Measurements from ENCODE around the gene PPY.

PPY gene

GRCh38 chr17:43942051-43942685, at the start of gene PPY:
Gene PPY, minus strand, starts transcription at chr17:43942476. Its CDS starts 822 bp downstream, at chr17:43941654.
- DNase-seq (ENCODE audit: low read depth in 1 of 2, low spot score in 1 of 2) = no peak
- TF ChIP-seq JUND (IDR thresholded peaks at IDR 0.05; ENCODE audit: low read depth) = no peak
- in situ Hi-C loops (cut with HindIII; ENCODE audit: low pct_unique_long_range_greater_than_20kb, low sequenced_read_pairs) = no loop called here

GRCh38 chr17:43988301-43988700, 46.0 kb upstream of the PPY start:
- no peak for DNase-seq (ENCODE audit: low read depth in 1 of 2, low spot score in 1 of 2)
- no peak for TF ChIP-seq JUND (IDR thresholded peaks at IDR 0.05; ENCODE audit: low read depth)
- in situ Hi-C loops (cut with HindIII; ENCODE audit: low pct_unique_long_range_greater_than_20kb, low sequenced_read_pairs) = no loop called here

- DNase-seq (ENCODE audit: low read depth in 1 of 2, low spot score in 1 of 2) = no peak
- in situ Hi-C loops (cut with HindIII; ENCODE audit: low pct_unique_long_range_greater_than_20kb, low sequenced_read_pairs) = no loop called here
- TF ChIP-seq JUND (IDR thresholded peaks at IDR 0.05; ENCODE audit: low read depth) = no peak
Observed at GRCh38 chr17:43987131-43988021, 45.1 kb upstream of the PPY start.

GRCh38 chr17:43986225-43986981, 44.1 kb upstream of the PPY start:
- TF ChIP-seq JUND (IDR thresholded peaks at IDR 0.05; ENCODE audit: low read depth) = no peak
- in situ Hi-C loops (cut with HindIII; ENCODE audit: low pct_unique_long_range_greater_than_20kb, low sequenced_read_pairs) = no loop called here
- DNase-seq (ENCODE audit: low read depth in 1 of 2, low spot score in 1 of 2) = no peak

GRCh38 chr17:43984521-43984920, 42.2 kb upstream of the PPY start:
- peak in 1 of 2 experiments; percentile 19 for DNase-seq (ENCODE audit: low read depth in 1 of 2, low spot score in 1 of 2)
- no peak for TF ChIP-seq JUND (IDR thresholded peaks at IDR 0.05; ENCODE audit: low read depth)
- in situ Hi-C loops (cut with HindIII; ENCODE audit: low pct_unique_long_range_greater_than_20kb, low sequenced_read_pairs) = no loop called here

- no peak for DNase-seq (ENCODE audit: low read depth in 1 of 2, low spot score in 1 of 2)
- in situ Hi-C loops (cut with HindIII; ENCODE audit: low pct_unique_long_range_greater_than_20kb, low sequenced_read_pairs) = no loop called here
- TF ChIP-seq JUND (IDR thresholded peaks at IDR 0.05; ENCODE audit: low read depth) = no peak
Observed at GRCh38 chr17:43983515-43984411, 41.5 kb upstream of the PPY start.

- in situ Hi-C loops (cut with HindIII; ENCODE audit: low pct_unique_long_range_greater_than_20kb, low sequenced_read_pairs) = no loop called here
- TF ChIP-seq JUND (IDR thresholded peaks at IDR 0.05; ENCODE audit: low read depth) = no peak
- no peak for DNase-seq (ENCODE audit: low read depth in 1 of 2, low spot score in 1 of 2)
Observed at GRCh38 chr17:43983196-43983514, 40.9 kb upstream of the PPY start.

GRCh38 chr17:43982171-43982570, 39.9 kb upstream of the PPY start:
- TF ChIP-seq JUND (IDR thresholded peaks at IDR 0.05; ENCODE audit: low read depth) = no peak
- in situ Hi-C loops (cut with HindIII; ENCODE audit: low pct_unique_long_range_greater_than_20kb, low sequenced_read_pairs) = no loop called here
- DNase-seq (ENCODE audit: low read depth in 1 of 2, low spot score in 1 of 2) = no peak

GRCh38 chr17:43979671-43980070, 37.4 kb upstream of the PPY start:
- in situ Hi-C loops (cut with HindIII; ENCODE audit: low pct_unique_long_range_greater_than_20kb, low sequenced_read_pairs) = no loop called here
- DNase-seq (ENCODE audit: low read depth in 1 of 2, low spot score in 1 of 2) = no peak
- no peak for TF ChIP-seq JUND (IDR thresholded peaks at IDR 0.05; ENCODE audit: low read depth)

- TF ChIP-seq JUND (IDR thresholded peaks at IDR 0.05; ENCODE audit: low read depth) = no peak
- no peak for DNase-seq (ENCODE audit: low read depth in 1 of 2, low spot score in 1 of 2)
- in situ Hi-C loops (cut with HindIII; ENCODE audit: low pct_unique_long_range_greater_than_20kb, low sequenced_read_pairs) = no loop called here
Observed at GRCh38 chr17:43979011-43979410, 36.7 kb upstream of the PPY start.

GRCh38 chr17:43978078-43978477, 35.8 kb upstream of the PPY start:
- TF ChIP-seq JUND (IDR thresholded peaks at IDR 0.05; ENCODE audit: low read depth) = no peak
- in situ Hi-C loops (cut with HindIII; ENCODE audit: low pct_unique_long_range_greater_than_20kb, low sequenced_read_pairs) = no loop called here
- DNase-seq (ENCODE audit: low read depth in 1 of 2, low spot score in 1 of 2) = no peak

All from T47D (cell line).